Cerebellar cortex (tissue), 1 donor: Measurements from ENCODE around the gene IRX6.

Experiments
- DNase-seq: peaks from one replicate; pipeline ENCODE4 v3.0.0-alpha.2; 2015; ENCODE audit warnings: low spot score

IRX6 gene

DNA sequence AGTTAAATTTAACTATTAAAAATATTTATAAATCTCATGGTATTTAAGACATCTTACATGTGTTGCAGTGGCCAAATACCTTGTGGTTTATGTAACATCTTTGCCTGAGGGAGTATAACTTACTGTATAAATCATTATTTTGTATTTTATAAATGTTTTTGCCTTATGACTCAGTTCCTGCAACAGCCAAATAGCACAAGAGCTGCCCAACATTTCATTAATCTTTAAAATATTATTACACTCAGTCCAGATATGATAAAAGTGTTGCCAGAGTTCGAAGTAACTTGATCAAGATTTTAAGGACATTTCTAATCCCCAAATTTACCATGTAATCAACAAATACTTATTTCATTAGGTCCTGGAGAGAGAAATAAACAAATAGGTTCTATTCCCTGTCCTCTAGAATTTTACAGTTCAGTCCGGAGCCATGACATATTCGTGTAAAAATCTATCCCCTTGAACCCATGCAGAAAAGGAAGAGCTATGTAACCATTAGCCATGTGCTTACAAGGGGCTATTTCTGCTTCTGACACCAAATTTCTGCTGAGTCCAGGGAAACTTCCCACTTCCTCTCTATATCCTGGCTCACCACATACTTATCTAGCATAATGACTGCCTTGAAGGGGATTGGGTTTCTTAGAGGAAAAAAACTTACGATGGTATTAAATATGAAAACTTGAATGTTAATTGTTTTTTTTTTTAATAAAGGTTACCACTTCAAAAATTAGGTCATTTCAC lies 44.0 kb downstream of the IRX6 start:
- DNase-seq, result no peak

DNA sequence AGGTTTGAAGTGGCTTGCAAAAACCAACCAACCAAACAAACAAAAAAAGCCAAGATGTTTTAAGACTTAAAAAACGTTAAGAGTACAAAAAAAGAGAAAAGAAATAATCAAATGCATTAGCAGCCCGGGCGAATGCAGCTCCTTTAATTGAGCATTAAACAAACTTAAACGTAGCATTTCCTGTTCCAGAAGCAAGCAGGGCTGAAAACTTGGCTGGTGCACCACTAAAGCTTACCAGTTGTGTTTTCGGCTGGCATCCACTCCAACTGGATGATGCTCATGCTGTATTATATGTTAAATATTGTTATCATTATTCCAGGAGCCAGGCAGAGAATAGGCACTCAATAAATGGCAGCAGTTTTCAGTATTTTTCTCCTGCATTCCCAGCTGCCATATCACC lies 45.1 kb downstream of the IRX6 start:
- no peak for DNase-seq

- DNase-seq, result peak; percentile 77
These were observed 46.9 kb downstream of the IRX6 start for GRCh38 chr16:55370762-55371482.

DNA sequence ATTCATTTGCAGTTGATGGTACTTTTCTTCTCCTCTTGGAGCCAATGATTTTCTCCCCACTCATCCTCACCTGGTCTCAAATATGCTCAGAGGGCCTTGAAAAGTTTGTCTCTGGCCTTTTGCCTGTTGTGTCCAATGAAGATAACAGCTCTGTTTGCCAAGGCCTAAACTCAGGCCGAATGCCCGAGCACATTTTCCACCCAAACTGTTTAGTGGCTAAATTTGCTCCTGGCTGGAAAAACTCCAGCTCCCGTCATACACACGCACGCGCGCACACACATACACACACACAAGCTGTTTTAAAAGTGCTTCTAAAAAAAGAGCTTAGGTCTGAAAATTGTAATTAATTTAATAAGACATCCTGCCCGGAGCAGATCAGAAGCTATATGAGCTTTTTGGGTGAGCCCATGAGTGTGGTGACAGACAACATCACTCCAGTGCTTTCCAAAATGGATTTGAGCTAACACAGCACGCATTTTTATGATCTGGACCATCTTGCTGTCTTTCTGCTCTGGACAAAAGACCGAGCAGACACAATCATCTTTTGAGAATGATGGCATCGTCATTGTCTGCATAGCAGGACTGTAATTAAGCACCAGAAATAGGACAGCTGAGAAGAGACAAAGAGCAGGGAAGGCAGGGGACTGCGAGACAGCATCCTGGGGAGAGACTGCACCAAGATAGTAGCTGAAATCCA lies 48.9 kb downstream of the IRX6 start:
- peak; percentile 79 for DNase-seq

GRCh38 chr16:55373489-55373832 lies 49.5 kb downstream of the IRX6 start:
- no peak for DNase-seq

DNA sequence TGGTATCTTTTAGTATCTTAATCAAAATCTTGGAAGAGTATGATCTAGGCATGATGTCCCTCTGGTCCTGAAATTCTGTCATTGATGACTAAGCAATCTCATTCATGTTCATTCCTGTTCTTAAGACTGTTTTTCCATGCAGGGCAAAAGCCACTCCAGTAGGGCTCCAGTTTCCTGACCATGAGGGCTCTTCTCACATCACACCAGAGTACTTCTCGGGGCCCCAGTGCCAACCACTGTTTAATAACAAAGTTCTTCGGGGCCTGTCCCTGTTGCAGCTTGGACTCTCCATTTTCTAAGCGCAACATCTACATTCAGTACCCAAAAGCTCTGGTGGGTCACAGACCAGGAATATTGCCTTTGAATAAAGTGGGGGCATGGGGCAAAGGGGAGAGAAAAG lies 52.0 kb downstream of the IRX6 start:
- no peak for DNase-seq

GRCh38 chr16:55376567-55377167 lies 52.7 kb downstream of the IRX6 start:
- DNase-seq, result no peak

- DNase-seq, result no peak
These were observed 53.8 kb downstream of the IRX6 start for GRCh38 chr16:55377840-55378239.

- no peak for DNase-seq
These were observed 54.6 kb downstream of the IRX6 start for GRCh38 chr16:55378616-55379015.

GRCh38 chr16:55379371-55379770 lies 55.4 kb downstream of the IRX6 start:
- DNase-seq, result no peak

GRCh38 chr16:55379876-55380390 lies 55.9 kb downstream of the IRX6 start:
- DNase-seq, result no peak
